HCT116 (cell line): ENCODE measurements around the gene PPP6R3. TPM values are rescaled to one million over a fixed set of nuclear protein-coding genes. Genes with fewer than 3 reads are reported as not detected.

Source experiments
- ATAC-seq: fragments of 200-7000 bp; cut with Tn5 transposase; 2 replicates; pipeline ENCODE4 v1.9.1; 2020; ENCODE audit warnings: mild to moderate bottlenecking, moderate library complexity
- BruUV-seq: library from RNA; stranded (reverse); fragments of 400-500 nt; replicated peaks from 2 replicates; lab custom pipeline; 2021; lab: Mats Ljungman, UMichigan
- CTCF ChIA-PET: fragments of 300-600 bp; sonication (Branson Sonifier 250); formaldehyde crosslinking; loops from one replicate; lab custom pipeline; 2021; ENCODE audit warnings: antibody characterized with exemption; lab: Charles Lee
- POLR2A ChIA-PET: fragments of 300-600, 350-600 bp; sonication (Branson Sonifier 250); formaldehyde crosslinking; loops from one replicate; lab custom pipeline; 2021; ENCODE audit warnings: antibody characterized with exemption; lab: Charles Lee
- RAD21 ChIA-PET, 2 experiments: fragments of 300-600 bp; sonication (Branson Sonifier 250); formaldehyde crosslinking; loops; one replicate each; lab custom pipeline; 2023; ENCODE audit warnings: low total read pairs in 2 of 2; ENCODE audit not compliant: uncharacterized antibody in 2 of 2, unreplicated experiment in 2 of 2, low non-redundant PET in 1 of 2; lab: Charles Lee
- DNase-seq: peaks from one replicate; pipeline ENCODE4 v3.0.0-alpha.2; 2010; ENCODE audit warnings: low read depth, low spot score
- H2AFZ ChIP-seq: fragments of 200-600 bp; shearing (Covaris generic), sonication (generic); 2 replicates; pipeline ENCODE4 v1.6.1; 2017; ENCODE audit warnings: low read depth, mixed run types, mixed read lengths, antibody characterized with exemption, low read length; ENCODE audit not compliant: poor library complexity, severe bottlenecking
- H3K27ac ChIP-seq: 2 replicates; pipeline ENCODE4 v1.5.1; 2012; ENCODE audit warnings: low read depth, low read length
- H3K27me3 ChIP-seq: fragments of 200-600 bp; sonication (generic); 2 replicates; pipeline ENCODE4 v1.6.1; 2016; ENCODE audit warnings: mixed run types, low read length, mixed read lengths; ENCODE audit not compliant: insufficient read depth
- H3K36me3 ChIP-seq, 2 experiments: fragments of 200-500 bp in 1 of 2; fragments of 200-600 bp in 1 of 2; sonication (Bioruptor generic) in 1 of 2; sonication (generic) in 1 of 2; 2 replicates each; pipeline versions ENCODE4 v1.5.1 to v1.6.1; 2014 to 2016; ENCODE audit warnings: low read length in 2 of 2, inconsistent platforms in 1 of 2, mixed read lengths in 1 of 2, mixed run types in 1 of 2; ENCODE audit not compliant: insufficient read depth in 2 of 2, control insufficient read depth in 1 of 2
- H3K4me1 ChIP-seq, 2 experiments: fragments of 200-600 bp in 1 of 2; sonication (generic) in 1 of 2; 2 replicates each; pipeline versions ENCODE4 v1.5.1 to v1.6.1; 2012 to 2017; ENCODE audit warnings: low read length in 2 of 2, inconsistent platforms in 1 of 2, mild to moderate bottlenecking in 1 of 2, mixed read lengths in 1 of 2, mixed run types in 1 of 2, moderate library complexity in 1 of 2; ENCODE audit not compliant: insufficient read depth in 2 of 2, control insufficient read depth in 1 of 2
- H3K4me2 ChIP-seq: fragments of 200-600 bp; sonication (generic); 2 replicates; pipeline ENCODE4 v1.6.1; 2017; ENCODE audit warnings: mixed run types, low read length, mixed read lengths
- H3K4me3 ChIP-seq, 2 experiments: fragments of 200-600 bp in 1 of 2; sonication (generic) in 1 of 2; replicated peaks in 1 of 2; 2 replicates each; pipeline ENCODE4 v1.5.1; 2011 to 2016; ENCODE audit warnings: low read length in 2 of 2, control low read depth in 1 of 2, low read depth in 1 of 2, mild to moderate bottlenecking in 1 of 2, mixed read lengths in 1 of 2, mixed run types in 1 of 2
- H3K79me2 ChIP-seq: fragments of 200-600 bp; sonication (generic); 2 replicates; pipeline ENCODE4 v1.6.1; 2017; ENCODE audit warnings: mild to moderate bottlenecking, mixed run types, low read length, moderate library complexity, mixed read lengths; ENCODE audit not compliant: insufficient read depth
- H3K9ac ChIP-seq: fragments of 200-600 bp; sonication (generic); 2 replicates; pipeline ENCODE4 v1.6.1; 2016; ENCODE audit warnings: low read length, mixed read lengths
- H3K9me2 ChIP-seq: fragments of 200-600 bp; sonication (generic), shearing (Covaris generic); 2 replicates; pipeline ENCODE4 v1.6.1; 2017; ENCODE audit warnings: mixed run types, mild to moderate bottlenecking, moderate library complexity; ENCODE audit not compliant: insufficient read depth
- H3K9me3 ChIP-seq, 2 experiments: fragments of 200-500 bp in 1 of 2; fragments of 200-600 bp in 1 of 2; sonication (Bioruptor generic) in 1 of 2; sonication (generic) in 1 of 2; 2 replicates each; pipeline ENCODE4 v1.6.1; 2014 to 2017; ENCODE audit warnings: low read length in 2 of 2, mixed read lengths in 2 of 2, inconsistent platforms in 1 of 2, low read depth in 1 of 2, mild to moderate bottlenecking in 1 of 2, mixed run types in 1 of 2, moderate library complexity in 1 of 2; ENCODE audit not compliant: control insufficient read depth in 1 of 2, insufficient read depth in 1 of 2
- H4K20me1 ChIP-seq: fragments of 200-600 bp; sonication (generic), shearing (Covaris generic); 2 replicates; pipeline ENCODE4 v1.6.1; 2017; ENCODE audit warnings: mixed run types, mild to moderate bottlenecking, moderate library complexity; ENCODE audit not compliant: insufficient read depth
- CEBPB ChIP-seq: IDR thresholded peaks from 2 replicates; pipeline ENCODE4 v1.6.1; 2012; ENCODE audit warnings: low read depth
- EGR1 ChIP-seq: IDR thresholded peaks from 2 replicates; pipeline ENCODE4 v1.6.1; 2012; ENCODE audit warnings: low read depth
- ELF1 ChIP-seq: IDR thresholded peaks from 2 replicates; pipeline ENCODE4 v1.6.1; 2012; ENCODE audit warnings: low read depth, borderline replicate concordance
- EZH2 ChIP-seq: fragments of 200-600 bp; sonication (generic); IDR thresholded peaks from 2 replicates; pipeline ENCODE4 v1.6.1; 2017; ENCODE audit warnings: antibody characterized with exemption, mixed run types
- POLR2AphosphoS5 ChIP-seq: IDR thresholded peaks from 2 replicates; pipeline ENCODE4 v1.6.1; 2011; ENCODE audit warnings: mild to moderate bottlenecking, low read depth, low read length, moderate library complexity
- REST ChIP-seq: IDR thresholded peaks from 2 replicates; pipeline ENCODE4 v1.6.1; 2012; ENCODE audit warnings: low read depth
- SIN3A ChIP-seq: IDR thresholded peaks from 2 replicates; pipeline ENCODE4 v1.6.1; 2012; ENCODE audit warnings: low read depth
- TCF7L2 ChIP-seq: IDR thresholded peaks from 2 replicates; pipeline ENCODE4 v1.7.0; 2011; ENCODE audit warnings: borderline replicate concordance, inconsistent platforms; ENCODE audit not compliant: insufficient read depth, insufficient read length; ENCODE audit errors: extremely low read depth
- ZBTB33 ChIP-seq: IDR thresholded peaks from 2 replicates; pipeline ENCODE4 v1.6.1; 2011; ENCODE audit warnings: mild to moderate bottlenecking, low read length, moderate library complexity; ENCODE audit not compliant: insufficient replicate concordance; ENCODE audit errors: extremely low read depth
- ZNF274 ChIP-seq: fragments of 200-500 bp; sonication (Bioruptor generic); IDR thresholded peaks from 2 replicates; pipeline ENCODE4 v1.6.1; 2014; ENCODE audit warnings: mild to moderate bottlenecking, low read depth, low read length, inconsistent platforms
- intact Hi-C: fragments of 100-400 bp; cut with micrococcal nuclease; formaldehyde crosslinking; loops from 2 replicates; pipeline ENCODE4 v1.10.0; 2022
- total RNA-seq: library from RNA; stranded (reverse); gene quantifications from one replicate; pipeline ENCODE4 v1.2.1, GENCODE V29; 2021; ENCODE audit not compliant: unreplicated experiment
- TF ChIP-seq, protein P1 (sequence below), 3 experiments: fragments of 200-600 bp in 1 of 3; sonication (generic) in 1 of 3; IDR thresholded peaks in 2 of 3; conservative IDR thresholded peaks in 1 of 3; 2 replicates each; pipeline ENCODE4 v1.5.1; 2012 to 2017; ENCODE audit warnings: low read depth in 2 of 3, low read length in 2 of 3, antibody characterized with exemption in 1 of 3, borderline replicate concordance in 1 of 3, control low read depth in 1 of 3, mild to moderate bottlenecking in 1 of 3, mixed read lengths in 1 of 3, mixed run types in 1 of 3, moderate library complexity in 1 of 3; ENCODE audit not compliant: insufficient read depth in 1 of 3

Gene PPP6R3
- total RNA-seq, 1 experiment from 2014 or later = 113 TPM

GRCh38 chr11:68432874-68433273, 27.7 kb upstream of the PPP6R3 start (continued):
- TF ChIP-seq ZBTB33 = no peak
- TF ChIP-seq POLR2AphosphoS5 = no peak
- no peak for TF ChIP-seq ZNF274
- TF ChIP-seq TCF7L2 = no peak
- TF ChIP-seq EGR1 = no peak
- TF ChIP-seq EZH2 = no peak
- no peak for TF ChIP-seq ELF1

DNA sequence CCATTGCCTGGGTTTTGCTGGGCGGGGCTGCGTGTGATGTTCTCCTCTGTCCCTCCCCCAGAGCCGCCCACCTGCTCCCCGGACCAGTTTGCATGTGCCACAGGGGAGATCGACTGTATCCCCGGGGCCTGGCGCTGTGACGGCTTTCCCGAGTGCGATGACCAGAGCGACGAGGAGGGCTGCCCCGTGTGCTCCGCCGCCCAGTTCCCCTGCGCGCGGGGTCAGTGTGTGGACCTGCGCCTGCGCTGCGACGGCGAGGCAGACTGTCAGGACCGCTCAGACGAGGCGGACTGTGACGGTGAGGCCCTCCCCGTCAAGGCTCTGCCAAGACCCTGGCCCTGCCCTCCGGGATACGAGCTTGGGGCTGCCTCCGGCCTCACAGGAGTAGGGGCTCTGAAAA, 27.0 kb upstream of the PPP6R3 start:
- no peak overlapping the region for H3K4me3 ChIP-seq
- H3K36me3 ChIP-seq = peaks cover 8 to 18% of the 10 kb centered on the region in 2 experiments; a peak in 3 of 4 replicates
- RAD21 ChIA-PET = no interaction called here
- H3K79me2 ChIP-seq = no peaks in the 10 kb centered on the region
- H3K27ac ChIP-seq = no peak overlapping the region
- POLR2A ChIA-PET = no interaction called here
- H3K9me2 ChIP-seq = no peaks in the 10 kb centered on the region
- H3K4me1 ChIP-seq = peaks cover 0 to 15% of the 10 kb centered on the region in 2 experiments; a peak in 2 of 4 replicates
- no peak overlapping the region for H2AFZ ChIP-seq
- CTCF ChIA-PET = no interaction called here
- no TSS peak for BruUV-seq
- DNase-seq = no peak
- TF ChIP-seq, protein P1, sequence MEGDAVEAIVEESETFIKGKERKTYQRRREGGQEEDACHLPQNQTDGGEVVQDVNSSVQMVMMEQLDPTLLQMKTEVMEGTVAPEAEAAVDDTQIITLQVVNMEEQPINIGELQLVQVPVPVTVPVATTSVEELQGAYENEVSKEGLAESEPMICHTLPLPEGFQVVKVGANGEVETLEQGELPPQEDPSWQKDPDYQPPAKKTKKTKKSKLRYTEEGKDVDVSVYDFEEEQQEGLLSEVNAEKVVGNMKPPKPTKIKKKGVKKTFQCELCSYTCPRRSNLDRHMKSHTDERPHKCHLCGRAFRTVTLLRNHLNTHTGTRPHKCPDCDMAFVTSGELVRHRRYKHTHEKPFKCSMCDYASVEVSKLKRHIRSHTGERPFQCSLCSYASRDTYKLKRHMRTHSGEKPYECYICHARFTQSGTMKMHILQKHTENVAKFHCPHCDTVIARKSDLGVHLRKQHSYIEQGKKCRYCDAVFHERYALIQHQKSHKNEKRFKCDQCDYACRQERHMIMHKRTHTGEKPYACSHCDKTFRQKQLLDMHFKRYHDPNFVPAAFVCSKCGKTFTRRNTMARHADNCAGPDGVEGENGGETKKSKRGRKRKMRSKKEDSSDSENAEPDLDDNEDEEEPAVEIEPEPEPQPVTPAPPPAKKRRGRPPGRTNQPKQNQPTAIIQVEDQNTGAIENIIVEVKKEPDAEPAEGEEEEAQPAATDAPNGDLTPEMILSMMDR (IDR thresholded peaks at IDR 0.05 in 2 of 3, conservative IDR thresholded peaks at IDR 0.05 in 1 of 3; ENCODE audit: borderline replicate concordance in 1 of 3, insufficient read depth in 1 of 3, low read depth in 2 of 3, low read length in 2 of 3) = no peak
- TF ChIP-seq ZNF274 (no peak), SIN3A (no peak), CEBPB (no peak), REST (no peak), POLR2AphosphoS5 (no peak)
- H3K9me3 ChIP-seq = peaks cover 6 to 7% of the 10 kb centered on the region in 2 experiments; a peak in 2 of 4 replicates
- H3K9ac ChIP-seq = no peak overlapping the region
- no peak for ATAC-seq
- no peak overlapping the region for H3K4me2 ChIP-seq
- no peaks in the 10 kb centered on the region for H3K27me3 ChIP-seq
- intact Hi-C loops = no loop called here
- H4K20me1 ChIP-seq = no peaks in the 10 kb centered on the region
